G401 (cell line): ENCODE measurements around the gene CENPQ. TPM values are rescaled to one million over a fixed set of nuclear protein-coding genes. Genes with fewer than 3 reads are reported as not detected.

Experiments
- DNase-seq: peaks from one replicate; pipeline ENCODE4 v3.0.0-alpha.2; 2015; ENCODE audit warnings: low spot score
- in situ Hi-C: cut with HindIII; loops from 2 replicates; pipeline ENCODE4 v1.10.0; 2016; ENCODE audit warnings: low sequenced_read_pairs, mixed read lengths
- total RNA-seq: library from RNA; depleted of rRNA; stranded (reverse); fragments of >200 nt; shearing (Covaris generic); gene quantifications from 2 replicates; pipeline ENCODE4 v1.2.3, GENCODE V29; 2014

Gene CENPQ
- total RNA-seq, 1 experiment from 2014 or later, result 17.7 TPM

GRCh38 chr6:49499126-49499525, 36.0 kb downstream of the CENPQ start:
- DNase-seq, result no peak
- in situ Hi-C loops, result no loop called here

DNA sequence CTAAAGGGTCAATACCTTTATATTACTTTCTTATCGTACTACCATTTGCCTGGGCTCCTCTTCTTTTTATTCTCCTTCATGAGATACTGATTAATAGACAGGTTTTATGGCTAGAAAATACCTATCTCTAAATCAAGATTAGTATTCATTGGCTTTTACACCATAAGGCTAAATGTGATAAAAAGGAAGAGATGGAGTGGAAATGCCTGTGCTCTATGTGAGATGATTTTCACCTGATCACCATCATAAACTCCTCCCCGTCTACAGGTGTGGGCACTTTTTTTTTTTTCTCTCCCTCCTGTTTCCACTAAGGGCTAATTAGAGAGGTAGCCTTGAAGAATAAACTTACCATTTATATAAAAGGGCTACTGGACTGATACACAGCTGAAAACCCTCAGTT, 36.5 kb downstream of the CENPQ start, which contains the start of gene GLYATL3:
GLYATL3 (plus strand) TSS at position 301 of the 400 bp plus-strand sequence. CDS start 12,068 bp downstream, outside the sequence.
- in situ Hi-C loops, result no loop called here
- no peak for DNase-seq

GRCh38 chr6:49504666-49505065, 41.5 kb downstream of the CENPQ start:
- no peak for DNase-seq
- in situ Hi-C loops, result no loop called here

- DNase-seq, result no peak
- in situ Hi-C loops, result no loop called here
Measured at GRCh38 chr6:49506569-49507111, 43.5 kb downstream of the CENPQ start.

DNA sequence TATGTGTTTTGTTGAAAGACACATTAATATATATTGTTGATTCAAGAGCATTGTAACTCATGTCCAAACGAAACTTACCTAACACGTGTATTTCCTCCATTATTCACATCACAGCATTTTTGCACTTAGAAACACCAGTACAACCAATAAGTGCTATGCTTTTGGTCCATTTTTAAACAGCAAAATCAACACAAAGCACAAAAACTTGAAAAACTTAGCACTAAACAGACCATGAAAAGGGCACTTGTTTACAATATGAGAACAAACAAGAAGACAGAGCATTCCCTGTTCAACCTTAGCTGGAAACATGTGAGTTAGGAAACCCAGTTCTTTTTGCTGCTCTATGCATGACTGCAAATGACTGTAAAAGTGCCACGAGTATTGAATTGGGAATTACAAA, 46.2 kb downstream of the CENPQ start:
- no peak for DNase-seq
- in situ Hi-C loops, result no loop called here

DNA sequence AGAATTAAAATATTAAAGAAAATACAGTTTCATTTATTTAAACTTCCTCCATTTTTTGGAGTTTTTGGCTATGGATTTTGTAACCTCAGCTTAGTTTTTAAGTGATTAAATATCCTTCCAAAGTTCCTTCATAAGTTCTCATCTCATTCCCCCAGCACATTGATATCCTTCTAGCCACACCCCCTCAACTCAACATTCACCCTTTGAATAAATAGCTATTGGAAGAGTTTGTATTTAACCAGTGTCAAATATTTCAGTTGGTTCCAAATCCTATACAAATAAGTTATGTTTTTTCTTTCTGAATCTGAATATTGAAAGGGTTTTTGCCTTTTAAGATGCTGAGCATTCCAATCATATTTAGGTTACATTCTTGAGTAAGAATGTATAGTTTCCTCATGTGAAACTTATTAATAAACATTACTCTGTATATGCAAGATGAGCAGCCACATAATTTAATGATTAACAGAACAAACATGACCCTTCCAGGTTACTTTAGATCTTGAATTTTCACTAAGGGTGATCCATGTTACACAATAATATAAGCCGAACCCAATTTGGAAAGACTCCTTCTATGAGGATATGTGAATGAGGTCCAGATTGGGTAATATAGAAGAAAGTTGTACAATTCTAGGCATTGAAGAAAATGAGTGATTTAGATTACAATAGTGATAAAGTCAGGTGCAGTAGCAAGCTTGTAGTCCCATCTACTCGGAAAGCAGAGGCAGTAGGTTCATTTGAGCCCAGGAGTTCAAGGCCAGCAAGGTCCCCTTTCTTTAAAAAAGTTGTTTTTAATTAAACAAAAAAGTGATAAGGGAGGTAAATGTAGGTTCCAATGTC, 50.2 kb downstream of the CENPQ start:
- DNase-seq, result no peak
- in situ Hi-C loops, result no loop called here

- in situ Hi-C loops, result no loop called here
- no peak for DNase-seq
Measured at GRCh38 chr6:49514571-49515484, 51.7 kb downstream of the CENPQ start.

DNA sequence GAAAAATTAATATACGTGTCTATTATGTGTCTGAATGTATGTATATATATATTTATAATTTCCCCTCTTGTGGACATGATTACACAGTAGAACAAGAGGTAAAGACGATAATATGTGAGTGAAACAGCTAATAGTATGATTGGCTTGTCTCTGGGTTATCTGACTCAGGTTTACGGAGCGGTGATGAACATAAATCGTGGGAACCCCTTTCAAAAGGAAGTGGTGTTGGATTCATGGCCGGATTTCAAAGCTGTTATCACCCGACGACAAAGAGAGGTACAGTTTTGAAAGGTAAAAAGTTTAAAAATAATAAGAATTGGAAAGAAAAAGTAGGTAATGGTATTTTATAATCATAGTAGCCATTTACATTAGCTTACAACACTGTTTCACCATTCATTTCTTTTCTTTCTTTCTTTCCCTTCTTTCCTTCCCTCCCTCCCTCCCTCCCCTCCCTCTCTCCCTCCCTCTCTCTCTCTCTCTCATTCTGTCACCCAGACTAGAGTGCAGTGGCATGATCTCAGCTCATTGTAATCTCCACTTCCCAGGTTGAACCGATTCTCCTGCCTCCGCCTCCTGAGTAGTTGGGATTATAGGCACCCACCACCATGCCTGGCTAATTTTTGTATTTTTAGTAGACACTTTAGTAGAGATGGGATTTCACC, 52.4 kb downstream of the CENPQ start:
- DNase-seq, result no peak
- in situ Hi-C loops, result no loop called here

GRCh38 chr6:49516147-49516505, 53.0 kb downstream of the CENPQ start:
- in situ Hi-C loops, result no loop called here

GRCh38 chr6:49517919-49518318, 54.7 kb downstream of the CENPQ start:
- DNase-seq, result no peak
- in situ Hi-C loops, result no loop called here

More at GRCh38 chr6:49516147-49516505, 53.0 kb downstream of the CENPQ start:
- no peak for DNase-seq

GRCh38 chr6:49519660-49520059, 56.5 kb downstream of the CENPQ start:
- DNase-seq, result no peak
- in situ Hi-C loops, result no loop called here

- in situ Hi-C loops, result no loop called here
- DNase-seq, result no peak
Measured at GRCh38 chr6:49522710-49523593, 59.8 kb downstream of the CENPQ start.

DNA sequence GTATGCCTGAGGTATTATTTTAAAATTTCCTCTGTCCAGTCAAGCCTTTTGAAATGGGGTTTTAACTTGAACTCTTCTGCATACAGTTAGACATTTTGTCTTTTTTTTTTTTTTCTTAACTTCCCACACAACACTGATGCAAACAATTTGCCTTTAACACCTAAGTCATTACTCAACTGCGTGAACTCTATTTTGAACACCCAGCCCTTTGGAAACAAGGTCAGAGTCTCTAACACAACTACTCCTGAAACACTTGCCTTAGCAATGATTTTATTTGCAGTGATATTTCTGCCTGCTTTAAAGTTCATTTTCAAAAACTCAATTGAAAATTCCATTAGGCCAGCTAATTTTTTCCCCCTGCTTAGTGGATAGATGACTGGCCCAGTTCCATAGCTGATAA, 60.7 kb downstream of the CENPQ start:
- DNase-seq, result no peak
- in situ Hi-C loops, result no loop called here

GRCh38 chr6:49524541-49524940, 61.4 kb downstream of the CENPQ start:
- in situ Hi-C loops, result no loop called here
- no peak for DNase-seq

DNA sequence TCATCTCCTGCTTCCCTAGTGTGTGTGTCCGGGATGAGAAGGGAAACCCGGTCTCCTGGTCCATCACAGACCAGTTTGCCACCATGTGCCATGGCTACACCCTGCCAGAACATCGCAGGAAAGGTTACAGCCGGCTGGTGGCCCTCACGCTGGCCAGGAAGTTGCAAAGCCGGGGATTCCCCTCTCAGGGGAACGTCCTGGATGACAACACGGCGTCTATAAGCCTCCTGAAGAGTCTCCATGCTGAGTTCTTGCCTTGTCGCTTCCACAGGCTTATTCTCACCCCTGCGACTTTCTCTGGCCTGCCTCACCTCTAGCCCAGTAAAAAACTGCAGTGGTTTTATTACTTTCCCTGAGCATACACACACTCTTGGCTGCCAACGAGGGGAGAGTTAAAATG, 63.4 kb downstream of the CENPQ start:
- in situ Hi-C loops, result no loop called here
- no peak for DNase-seq

GRCh38 chr6:49527320-49527719, 64.2 kb downstream of the CENPQ start:
- DNase-seq, result no peak
- in situ Hi-C loops, result no loop called here

GRCh38 chr6:49528571-49528970, 65.4 kb downstream of the CENPQ start:
- no peak for DNase-seq
- in situ Hi-C loops, result no loop called here

GRCh38 chr6:49530141-49530776, 67.1 kb downstream of the CENPQ start:
- no peak for DNase-seq
- in situ Hi-C loops, result no loop called here
